Limb (tissue), 2 donors: ENCODE data around the gene SAMD1.
A peak's percentile ranks its signal among the peaks of the same experiment; 100 is the strongest.

Experiments used
- DNase-seq, 2 donors: peaks; one replicate each; pipeline ENCODE4 v3.0.0-alpha.2; 2016; ENCODE audit errors: extremely low spot score in 2 of 2

SAMD1 gene

GRCh38 chr19:14090509-14091080, at the start of gene SAMD1:
Gene SAMD1 (minus strand): TSS chr19:14090751.
- DNase-seq: peak; percentile 90 to 94

- DNase-seq: no peak
Observed at GRCh38 chr19:14139944-14140343, 49.4 kb upstream of the SAMD1 start.

DNA sequence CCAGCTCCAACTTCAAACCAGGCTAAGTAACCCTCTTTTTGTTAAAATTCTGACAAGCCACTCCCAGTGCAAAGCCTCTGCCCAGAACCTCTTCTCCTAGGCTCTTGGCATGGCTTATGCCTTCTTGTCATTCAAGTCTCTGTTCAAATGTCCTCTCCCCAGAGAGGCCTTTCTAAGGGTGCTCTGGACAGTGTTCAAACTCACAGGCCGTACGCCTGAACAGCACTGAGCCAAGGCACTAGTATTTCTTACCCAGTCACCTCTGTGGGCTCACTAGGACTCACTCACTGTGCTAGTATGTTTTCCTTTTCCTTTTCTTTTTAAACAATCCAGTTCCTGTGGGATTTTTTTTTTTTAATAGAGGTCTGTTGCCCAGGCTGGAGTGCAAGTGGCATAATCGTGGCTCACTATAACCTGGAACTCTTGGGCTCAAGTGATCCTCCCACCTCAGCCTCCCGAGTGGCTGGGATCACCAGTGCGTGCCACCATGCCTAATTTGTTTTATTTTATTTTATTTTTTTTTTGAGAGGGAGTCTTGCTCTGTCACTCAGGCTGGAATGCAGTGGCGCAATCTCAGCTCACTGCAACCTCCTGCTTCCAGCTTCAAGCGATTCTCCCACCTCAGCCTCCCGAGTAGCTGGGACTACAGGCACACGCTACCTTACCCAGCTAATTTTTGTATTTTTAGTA, 48.2 kb upstream of the SAMD1 start:
- DNase-seq: no peak

DNA sequence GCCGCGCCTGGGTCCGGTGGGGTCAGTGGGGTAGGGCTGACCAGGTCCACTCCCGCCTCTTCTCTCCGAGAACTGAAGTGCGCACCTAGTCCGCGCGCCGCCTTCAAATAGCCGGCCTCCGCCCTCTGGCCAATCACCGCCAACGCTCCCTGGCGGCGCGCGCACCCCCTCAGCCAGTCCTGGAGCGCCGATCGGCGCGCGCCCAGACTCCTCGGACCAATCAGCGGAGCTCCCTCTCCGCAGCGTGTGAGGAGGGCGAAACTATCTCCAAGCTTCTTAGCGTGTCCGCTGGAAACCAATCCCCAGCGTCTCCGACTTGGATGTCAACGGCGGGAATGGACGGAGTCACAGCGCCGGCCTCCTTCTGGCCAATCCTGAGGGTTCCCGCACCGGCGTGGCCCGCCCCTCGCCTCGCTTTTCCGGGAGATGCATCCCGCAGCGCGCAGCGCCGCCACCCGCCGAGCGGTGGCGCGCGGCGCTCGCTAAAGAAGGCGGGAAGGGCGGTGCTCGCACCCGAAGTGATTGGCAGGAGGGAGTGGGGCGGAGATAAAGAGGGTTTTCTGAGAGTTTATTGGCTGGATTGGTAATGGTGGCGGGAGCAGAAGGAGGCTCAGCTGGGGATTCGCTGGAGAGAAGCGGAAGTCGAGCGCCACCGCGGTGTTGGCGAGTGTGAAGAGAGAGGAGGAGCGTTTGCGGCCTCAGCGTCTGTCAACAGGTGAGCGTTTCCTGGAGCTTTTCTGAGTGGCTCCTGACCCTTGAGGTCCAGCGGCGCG, 46.1 kb upstream of the SAMD1 start, which contains the start of gene ASF1B:
ASF1B (minus strand) TSS at position 81 of the 773 bp plus-strand sequence. CDS start 133 bp downstream, outside the sequence.
- peak; percentile 99 for DNase-seq

DNA sequence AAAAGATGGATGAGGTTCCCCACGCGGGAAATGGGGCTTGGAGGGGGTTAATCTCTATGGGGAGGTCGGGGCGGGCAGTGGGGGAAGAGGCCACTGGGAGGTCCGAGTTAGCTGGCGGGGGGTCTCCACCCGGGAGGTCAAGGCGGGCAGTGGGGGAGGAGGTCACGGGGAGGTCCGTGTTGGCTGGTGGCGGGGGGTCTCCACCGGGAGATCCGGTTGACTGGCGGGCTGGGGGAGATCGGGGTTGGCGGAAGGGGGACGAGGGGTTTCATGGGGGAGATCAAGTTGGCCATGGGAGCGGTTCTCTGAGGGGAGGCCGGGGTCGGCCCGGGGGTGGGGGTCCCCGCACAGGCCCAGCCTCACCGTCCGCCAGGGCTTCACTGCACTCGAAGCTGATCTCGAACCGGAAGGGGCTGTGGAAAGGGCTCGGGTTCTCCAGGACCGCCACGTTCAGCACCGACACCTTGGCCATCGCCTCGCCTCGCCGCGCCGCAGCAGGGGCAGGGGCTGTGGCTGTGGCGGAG, 45.5 kb upstream of the SAMD1 start:
- DNase-seq: peak in 1 of 2 donors; percentile 58

DNA sequence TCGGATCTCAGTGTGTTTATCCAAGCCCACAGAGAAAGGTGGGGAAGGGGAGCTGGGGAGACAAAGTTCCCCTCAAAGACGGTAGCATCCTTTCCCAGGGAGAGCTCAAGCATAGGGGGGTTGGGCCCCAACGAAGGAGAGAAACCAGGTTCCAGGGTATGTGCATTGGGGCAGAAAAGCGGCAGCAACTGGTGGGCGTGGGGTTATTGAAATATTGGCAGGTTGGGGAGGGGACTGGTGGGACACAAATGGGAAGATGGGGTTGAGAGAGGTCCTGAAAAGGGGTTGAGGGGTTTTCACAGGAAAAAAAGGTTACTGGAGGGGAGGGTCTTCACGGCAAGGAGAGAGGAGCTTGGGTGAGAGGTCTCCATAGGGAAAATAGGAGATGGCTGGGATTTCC, 44.8 kb upstream of the SAMD1 start:
- no peak for DNase-seq

DNA sequence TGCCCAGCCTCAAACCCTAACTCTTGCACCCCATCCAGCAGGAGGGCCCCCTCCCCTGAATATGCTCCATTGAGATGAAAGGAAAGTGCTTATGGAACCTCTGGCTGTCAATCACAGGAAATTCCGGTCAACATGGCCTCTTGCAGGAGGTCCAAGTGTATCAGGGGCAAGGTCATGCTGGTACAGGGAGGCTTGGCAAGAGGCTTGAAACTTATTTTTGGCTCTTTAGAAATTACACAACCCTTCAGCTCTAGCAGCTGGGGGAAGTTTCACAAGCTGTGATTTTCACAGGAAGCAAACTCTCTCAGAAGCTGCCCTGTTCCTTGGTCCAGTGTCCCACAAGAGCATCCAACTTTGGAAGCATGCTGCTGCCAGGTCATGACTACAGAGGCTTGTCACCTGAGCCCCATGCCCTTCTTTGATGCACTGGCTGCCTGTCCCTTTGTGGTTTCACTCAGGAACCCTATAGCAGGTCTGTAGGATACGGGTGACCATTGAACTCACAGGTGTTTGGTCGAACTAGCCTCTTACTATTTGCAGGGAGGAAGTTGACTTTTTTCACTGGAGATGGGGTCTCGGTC, 37.5 kb upstream of the SAMD1 start:
- no peak for DNase-seq

- DNase-seq: no peak
Observed at GRCh38 chr19:14127176-14127575, 36.6 kb upstream of the SAMD1 start.

DNA sequence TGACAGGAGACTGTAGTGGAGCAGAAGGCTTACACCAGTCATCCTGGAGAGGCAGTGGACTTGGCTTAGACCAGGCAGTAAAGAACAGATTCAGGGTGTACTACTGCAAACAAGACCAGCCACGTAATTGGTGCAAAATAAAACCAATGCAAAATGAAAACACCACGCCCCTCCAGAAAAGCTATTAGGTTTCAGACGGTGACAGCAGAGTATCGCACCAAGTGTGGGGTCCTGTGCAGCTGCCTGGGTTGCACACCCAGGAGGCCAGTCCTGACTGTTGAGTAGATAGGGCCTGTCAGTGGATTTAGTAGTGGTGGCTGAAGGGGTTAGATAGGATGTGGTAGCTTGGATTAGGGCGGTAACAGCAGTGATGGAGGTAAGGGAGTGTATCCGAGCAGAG, 32.4 kb upstream of the SAMD1 start:
- DNase-seq: no peak

- no peak for DNase-seq
Observed at GRCh38 chr19:14120497-14120780, 29.9 kb upstream of the SAMD1 start.

DNA sequence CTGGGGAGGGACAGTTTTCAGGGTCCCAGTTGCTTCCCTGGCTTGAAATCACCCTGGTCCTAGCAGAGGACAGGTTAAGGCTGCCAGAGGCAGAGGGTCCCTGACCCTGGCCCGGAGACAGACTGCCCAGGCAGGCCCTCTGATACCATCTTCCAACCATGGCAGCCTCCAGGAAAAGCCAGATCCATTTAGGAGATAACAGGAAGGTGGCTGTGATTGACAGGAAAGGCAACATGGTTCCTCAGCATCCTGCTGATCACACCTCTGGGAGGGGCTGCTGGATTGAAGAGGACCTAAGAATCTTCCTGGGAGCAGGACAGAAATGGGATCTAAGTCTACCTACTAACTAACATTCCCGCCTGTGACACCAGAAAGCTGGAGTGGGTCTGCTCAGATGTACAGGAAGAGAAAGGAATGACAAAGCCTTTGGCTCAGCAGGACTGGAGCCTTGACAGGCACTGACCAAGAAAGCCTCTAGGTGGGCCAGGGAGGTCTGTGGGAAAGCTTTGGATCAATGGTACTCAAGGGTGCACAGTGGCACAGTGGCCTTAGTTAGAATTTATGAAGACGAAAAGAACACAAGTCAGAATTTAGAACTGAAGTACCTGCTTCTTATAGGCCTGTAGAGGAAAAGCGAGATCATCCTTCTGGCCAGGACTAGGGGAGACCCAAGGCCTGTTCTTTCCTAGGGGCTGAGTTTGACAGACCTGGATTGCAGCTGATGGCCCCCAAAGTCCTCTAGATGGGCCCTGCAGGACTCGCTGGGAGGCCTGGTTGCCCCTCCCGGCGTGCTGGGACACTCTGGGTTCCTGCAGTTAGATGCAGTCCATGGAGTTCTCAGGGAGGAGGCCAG, 29.3 kb upstream of the SAMD1 start:
- no peak for DNase-seq

- DNase-seq: no peak
Observed at GRCh38 chr19:14119146-14119545, 28.6 kb upstream of the SAMD1 start.

DNA sequence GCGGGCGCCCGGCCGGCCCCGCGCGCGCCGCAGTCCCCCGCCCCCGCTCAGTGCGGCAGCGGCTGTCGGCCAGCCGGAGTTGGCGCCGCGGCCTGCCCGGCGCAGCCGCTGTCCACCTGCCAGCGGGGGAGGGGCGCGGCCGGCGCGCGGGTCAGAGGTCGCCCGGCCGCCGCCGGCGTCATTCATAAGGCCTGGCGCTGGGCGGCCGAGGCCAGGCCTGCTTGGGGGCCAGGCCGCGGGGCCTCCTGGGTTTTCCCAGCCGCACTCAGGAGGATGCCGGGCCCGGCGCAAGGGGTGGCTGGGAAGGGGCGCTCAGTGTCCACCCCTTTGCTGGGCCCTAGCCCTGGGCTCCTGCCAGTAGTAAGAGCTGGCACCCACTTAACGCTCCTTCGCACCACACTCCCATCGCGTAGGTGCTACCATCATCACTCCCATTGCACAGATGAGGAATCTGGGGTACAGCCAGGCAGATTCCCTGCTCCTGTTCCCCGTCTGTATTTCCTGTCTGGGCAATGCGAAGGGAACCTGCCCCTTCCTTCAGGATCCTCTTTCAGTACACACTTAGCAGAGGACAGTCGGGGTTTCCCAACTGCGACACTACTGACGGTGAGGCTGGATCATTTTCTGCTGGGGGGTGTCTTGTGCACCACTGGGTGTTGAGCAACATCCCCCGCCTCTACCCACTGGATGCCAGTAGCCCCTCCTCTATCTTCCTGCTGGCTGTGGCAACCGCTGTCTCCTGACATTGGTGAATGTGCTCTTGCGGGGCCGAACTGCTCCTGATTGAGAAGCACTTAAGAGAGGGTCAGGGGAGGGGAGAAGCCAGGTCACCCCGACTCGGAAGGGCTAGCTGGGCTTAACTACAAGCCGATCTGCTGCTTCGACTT, 27.9 kb upstream of the SAMD1 start:
- DNase-seq: no peak

DNA sequence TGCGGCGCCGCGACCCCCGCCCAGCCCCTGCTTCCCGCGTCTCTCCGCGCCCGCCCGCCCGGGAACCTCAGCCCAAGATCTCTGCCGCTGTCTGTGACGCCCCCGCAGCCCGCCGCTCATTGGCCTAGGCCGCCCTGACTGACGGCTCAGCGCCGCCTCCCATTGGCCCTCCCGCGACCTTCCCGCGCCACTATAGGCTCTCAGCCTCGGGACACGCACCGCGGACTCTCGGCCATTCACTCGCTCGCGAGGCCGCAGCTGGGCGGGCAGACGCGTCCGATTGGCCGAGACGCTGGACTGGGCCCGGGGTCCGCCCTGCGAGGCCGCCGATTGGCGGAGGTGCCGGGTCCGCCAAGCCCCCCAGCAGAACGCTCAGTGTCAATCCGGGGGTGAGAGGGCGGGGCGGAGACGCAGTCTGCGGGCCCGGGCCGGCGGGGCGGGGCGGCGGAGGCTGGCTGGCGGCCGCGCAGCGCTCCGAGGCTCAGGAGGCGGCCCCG, 27.2 kb upstream of the SAMD1 start, which contains the start of gene PRKACA:
PRKACA (minus strand) TSS at position 95 of the 497 bp plus-strand sequence. CDS start 215 bp downstream, outside the sequence.
- peak; percentile 98 to 99 for DNase-seq

DNA sequence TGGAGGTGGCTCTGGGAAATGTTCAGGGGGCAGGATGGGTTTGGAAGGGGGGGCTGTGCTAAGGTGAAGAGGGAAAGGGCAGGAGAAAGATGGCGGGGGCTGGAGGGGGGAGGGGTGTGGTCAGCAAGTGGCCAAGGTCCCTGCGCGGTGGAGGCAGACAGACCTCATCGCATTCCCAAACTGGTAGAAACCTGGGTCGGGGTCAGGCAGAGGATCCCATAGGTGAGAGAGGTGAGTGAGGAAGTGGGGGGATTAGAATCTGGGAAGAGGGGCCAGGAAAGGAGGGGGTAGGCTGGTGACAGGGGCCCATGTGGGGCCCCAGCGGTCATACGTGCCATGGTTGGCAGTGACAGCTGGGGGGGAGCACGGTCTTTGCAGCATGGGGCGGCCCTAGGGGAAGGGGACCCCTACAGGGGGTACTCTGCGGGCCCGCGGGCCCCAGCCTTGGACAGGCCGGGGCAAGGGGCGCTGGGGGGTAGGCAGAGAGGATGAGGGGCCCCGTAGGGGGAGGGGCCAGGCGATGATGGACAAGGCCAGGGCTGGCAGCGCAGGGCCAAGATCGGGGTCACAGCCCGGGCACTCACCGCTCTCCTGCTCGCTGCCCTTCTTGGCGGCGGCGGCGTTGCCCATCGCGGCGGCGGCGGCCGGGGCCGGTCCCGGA, 26.5 kb upstream of the SAMD1 start:
- DNase-seq: peak in 1 of 2 donors; percentile 64

DNA sequence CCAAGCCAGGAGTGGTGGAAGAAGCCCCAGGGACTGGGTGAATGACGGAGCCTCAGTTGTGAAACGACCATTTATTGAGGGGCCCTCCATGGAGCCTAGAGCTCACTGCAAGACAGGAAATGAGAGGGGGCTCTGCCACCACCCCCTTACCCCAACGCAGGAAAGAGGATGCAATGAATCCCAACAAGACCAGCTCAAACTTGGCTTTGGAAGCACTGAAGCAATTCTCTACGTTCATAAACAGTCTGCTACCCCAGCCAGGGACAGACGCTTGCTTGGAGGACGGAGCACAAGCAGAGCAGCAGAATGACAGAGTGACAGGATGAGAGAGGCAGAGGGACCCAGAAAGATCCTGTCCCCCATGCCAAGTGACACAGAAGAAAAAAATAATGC, 26.0 kb upstream of the SAMD1 start:
- no peak for DNase-seq

- no peak for DNase-seq
Observed at GRCh38 chr19:14115756-14116155, 25.2 kb upstream of the SAMD1 start.

GRCh38 chr19:14114854-14115253, 24.3 kb upstream of the SAMD1 start:
- DNase-seq: no peak

GRCh38 chr19:14114439-14114838, 23.9 kb upstream of the SAMD1 start:
- DNase-seq: no peak
